HCT116 (cell line): ENCODE measurements around the gene ACTR3C. TPM values are rescaled to one million over a fixed set of nuclear protein-coding genes. Genes with fewer than 3 reads are reported as not detected.

ENCODE experiments used
- ATAC-seq: fragments of 200-7000 bp; cut with Tn5 transposase; 2 replicates; pipeline ENCODE4 v1.9.1; 2020; ENCODE audit warnings: mild to moderate bottlenecking, moderate library complexity
- BruUV-seq: library from RNA; stranded (reverse); fragments of 400-500 nt; replicated peaks from 2 replicates; lab custom pipeline; 2021; lab: Mats Ljungman, UMichigan
- CTCF ChIA-PET: fragments of 300-600 bp; sonication (Branson Sonifier 250); formaldehyde crosslinking; loops from one replicate; lab custom pipeline; 2021; ENCODE audit warnings: antibody characterized with exemption; lab: Charles Lee
- POLR2A ChIA-PET: fragments of 300-600, 350-600 bp; sonication (Branson Sonifier 250); formaldehyde crosslinking; loops from one replicate; lab custom pipeline; 2021; ENCODE audit warnings: antibody characterized with exemption; lab: Charles Lee
- RAD21 ChIA-PET, 2 experiments: fragments of 300-600 bp; sonication (Branson Sonifier 250); formaldehyde crosslinking; loops; one replicate each; lab custom pipeline; 2023; ENCODE audit warnings: low total read pairs in 2 of 2; ENCODE audit not compliant: uncharacterized antibody in 2 of 2, unreplicated experiment in 2 of 2, low non-redundant PET in 1 of 2; lab: Charles Lee
- DNase-seq: peaks from one replicate; pipeline ENCODE4 v3.0.0-alpha.2; 2010; ENCODE audit warnings: low read depth, low spot score
- H2AFZ ChIP-seq: fragments of 200-600 bp; shearing (Covaris generic), sonication (generic); 2 replicates; pipeline ENCODE4 v1.6.1; 2017; ENCODE audit warnings: low read depth, mixed run types, mixed read lengths, antibody characterized with exemption, low read length; ENCODE audit not compliant: poor library complexity, severe bottlenecking
- H3K27ac ChIP-seq: 2 replicates; pipeline ENCODE4 v1.5.1; 2012; ENCODE audit warnings: low read depth, low read length
- H3K27me3 ChIP-seq: fragments of 200-600 bp; sonication (generic); 2 replicates; pipeline ENCODE4 v1.6.1; 2016; ENCODE audit warnings: mixed run types, low read length, mixed read lengths; ENCODE audit not compliant: insufficient read depth
- H3K36me3 ChIP-seq, 2 experiments: fragments of 200-500 bp in 1 of 2; fragments of 200-600 bp in 1 of 2; sonication (Bioruptor generic) in 1 of 2; sonication (generic) in 1 of 2; 2 replicates each; pipeline versions ENCODE4 v1.5.1 to v1.6.1; 2014 to 2016; ENCODE audit warnings: low read length in 2 of 2, inconsistent platforms in 1 of 2, mixed read lengths in 1 of 2, mixed run types in 1 of 2; ENCODE audit not compliant: insufficient read depth in 2 of 2, control insufficient read depth in 1 of 2
- H3K4me1 ChIP-seq, 2 experiments: fragments of 200-600 bp in 1 of 2; sonication (generic) in 1 of 2; 2 replicates each; pipeline versions ENCODE4 v1.5.1 to v1.6.1; 2012 to 2017; ENCODE audit warnings: low read length in 2 of 2, inconsistent platforms in 1 of 2, mild to moderate bottlenecking in 1 of 2, mixed read lengths in 1 of 2, mixed run types in 1 of 2, moderate library complexity in 1 of 2; ENCODE audit not compliant: insufficient read depth in 2 of 2, control insufficient read depth in 1 of 2
- H3K4me2 ChIP-seq: fragments of 200-600 bp; sonication (generic); 2 replicates; pipeline ENCODE4 v1.6.1; 2017; ENCODE audit warnings: mixed run types, low read length, mixed read lengths
- H3K4me3 ChIP-seq, 2 experiments: fragments of 200-600 bp in 1 of 2; sonication (generic) in 1 of 2; replicated peaks in 1 of 2; 2 replicates each; pipeline ENCODE4 v1.5.1; 2011 to 2016; ENCODE audit warnings: low read length in 2 of 2, control low read depth in 1 of 2, low read depth in 1 of 2, mild to moderate bottlenecking in 1 of 2, mixed read lengths in 1 of 2, mixed run types in 1 of 2
- H3K79me2 ChIP-seq: fragments of 200-600 bp; sonication (generic); 2 replicates; pipeline ENCODE4 v1.6.1; 2017; ENCODE audit warnings: mild to moderate bottlenecking, mixed run types, low read length, moderate library complexity, mixed read lengths; ENCODE audit not compliant: insufficient read depth
- H3K9ac ChIP-seq: fragments of 200-600 bp; sonication (generic); 2 replicates; pipeline ENCODE4 v1.6.1; 2016; ENCODE audit warnings: low read length, mixed read lengths
- H3K9me2 ChIP-seq: fragments of 200-600 bp; sonication (generic), shearing (Covaris generic); 2 replicates; pipeline ENCODE4 v1.6.1; 2017; ENCODE audit warnings: mixed run types, mild to moderate bottlenecking, moderate library complexity; ENCODE audit not compliant: insufficient read depth
- H3K9me3 ChIP-seq, 2 experiments: fragments of 200-500 bp in 1 of 2; fragments of 200-600 bp in 1 of 2; sonication (Bioruptor generic) in 1 of 2; sonication (generic) in 1 of 2; 2 replicates each; pipeline ENCODE4 v1.6.1; 2014 to 2017; ENCODE audit warnings: low read length in 2 of 2, mixed read lengths in 2 of 2, inconsistent platforms in 1 of 2, low read depth in 1 of 2, mild to moderate bottlenecking in 1 of 2, mixed run types in 1 of 2, moderate library complexity in 1 of 2; ENCODE audit not compliant: control insufficient read depth in 1 of 2, insufficient read depth in 1 of 2
- H4K20me1 ChIP-seq: fragments of 200-600 bp; sonication (generic), shearing (Covaris generic); 2 replicates; pipeline ENCODE4 v1.6.1; 2017; ENCODE audit warnings: mixed run types, mild to moderate bottlenecking, moderate library complexity; ENCODE audit not compliant: insufficient read depth
- ATF3 ChIP-seq: IDR thresholded peaks from 2 replicates; pipeline ENCODE4 v1.6.1; 2012
- EZH2 ChIP-seq: fragments of 200-600 bp; sonication (generic); IDR thresholded peaks from 2 replicates; pipeline ENCODE4 v1.6.1; 2017; ENCODE audit warnings: antibody characterized with exemption, mixed run types
- EZH2phosphoT487 ChIP-seq: fragments of 200-600 bp; IDR thresholded peaks from 2 replicates; pipeline ENCODE4 v1.6.1; 2018; ENCODE audit warnings: antibody characterized with exemption, borderline replicate concordance
- JUND ChIP-seq: IDR thresholded peaks from 2 replicates; pipeline ENCODE4 v1.6.1; 2012
- POLR2A ChIP-seq: IDR thresholded peaks from 2 replicates; pipeline ENCODE4 v1.7.0; 2011; ENCODE audit warnings: borderline replicate concordance; ENCODE audit not compliant: insufficient read depth, insufficient read length; ENCODE audit errors: extremely low read depth
- POLR2AphosphoS5 ChIP-seq: IDR thresholded peaks from 2 replicates; pipeline ENCODE4 v1.6.1; 2011; ENCODE audit warnings: mild to moderate bottlenecking, low read depth, low read length, moderate library complexity
- SIN3A ChIP-seq: IDR thresholded peaks from 2 replicates; pipeline ENCODE4 v1.6.1; 2012; ENCODE audit warnings: low read depth
- ZFX ChIP-seq: fragments of 450-650 bp; IDR thresholded peaks from 2 replicates; pipeline ENCODE4 v1.6.1; 2017
- ZNF274 ChIP-seq: fragments of 200-500 bp; sonication (Bioruptor generic); IDR thresholded peaks from 2 replicates; pipeline ENCODE4 v1.6.1; 2014; ENCODE audit warnings: mild to moderate bottlenecking, low read depth, low read length, inconsistent platforms
- intact Hi-C: fragments of 100-400 bp; cut with micrococcal nuclease; formaldehyde crosslinking; loops from 2 replicates; pipeline ENCODE4 v1.10.0; 2022
- total RNA-seq: library from RNA; stranded (reverse); gene quantifications from one replicate; pipeline ENCODE4 v1.2.1, GENCODE V29; 2021; ENCODE audit not compliant: unreplicated experiment
- TF ChIP-seq, protein P1 (sequence below), 3 experiments: fragments of 200-600 bp in 1 of 3; sonication (generic) in 1 of 3; IDR thresholded peaks in 2 of 3; conservative IDR thresholded peaks in 1 of 3; 2 replicates each; pipeline ENCODE4 v1.5.1; 2012 to 2017; ENCODE audit warnings: low read depth in 2 of 3, low read length in 2 of 3, antibody characterized with exemption in 1 of 3, borderline replicate concordance in 1 of 3, control low read depth in 1 of 3, mild to moderate bottlenecking in 1 of 3, mixed read lengths in 1 of 3, mixed run types in 1 of 3, moderate library complexity in 1 of 3; ENCODE audit not compliant: insufficient read depth in 1 of 3
- TF ChIP-seq, protein P2 (sequence below): IDR thresholded peaks from 2 replicates; pipeline ENCODE4 v1.6.1; 2011; ENCODE audit warnings: mild to moderate bottlenecking, low read length, moderate library complexity; ENCODE audit not compliant: insufficient replicate concordance; ENCODE audit errors: extremely low read depth
- TF ChIP-seq, protein P3 (sequence below): IDR thresholded peaks from 2 replicates; pipeline ENCODE4 v1.6.1; 2012; ENCODE audit warnings: low read depth

The ACTR3C gene
- total RNA-seq, 1 experiment from 2014 or later: 2.0 TPM

DNA sequence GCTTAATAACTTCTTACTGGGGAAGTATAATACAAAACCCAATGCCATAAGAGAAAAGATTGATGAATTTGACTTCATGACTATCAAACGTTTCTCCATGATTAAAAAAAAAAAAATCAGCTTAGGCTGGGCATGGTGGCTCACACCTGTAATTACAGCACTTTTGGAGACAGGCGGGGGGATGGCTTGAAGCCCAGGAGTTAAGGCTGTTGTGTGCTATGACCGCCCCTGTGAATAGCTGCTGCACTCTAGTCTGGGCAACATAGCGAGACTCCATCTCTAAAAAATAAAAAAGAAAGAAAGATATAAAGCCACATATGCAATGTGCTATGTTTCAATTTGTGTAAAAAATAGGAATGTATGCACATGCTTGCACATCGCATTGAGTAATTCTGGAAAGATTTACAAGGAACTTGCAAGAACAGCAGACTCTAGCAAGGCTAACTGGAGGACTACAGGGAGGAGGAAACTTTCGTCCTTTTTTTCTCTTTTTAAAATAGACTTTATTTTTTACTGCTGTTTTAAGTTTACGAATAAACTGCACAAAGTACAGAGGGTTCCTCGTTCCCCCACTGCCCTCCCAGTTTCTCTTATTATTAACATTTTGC lies 28.3 kb upstream of the ACTR3C start:
- H3K9ac ChIP-seq: no peak overlapping the region
- RAD21 ChIA-PET: no interaction called here
- H3K27me3 ChIP-seq: no peaks in the 10 kb centered on the region
- no peak overlapping the region for H3K4me2 ChIP-seq
- H3K4me1 ChIP-seq: peaks cover 0 to 2% of the 10 kb centered on the region in 2 experiments; a peak in 1 of 4 replicates
- H3K79me2 ChIP-seq: no peaks in the 10 kb centered on the region
- POLR2A ChIA-PET: no interaction called here
- no peak overlapping the region for H2AFZ ChIP-seq
- ATAC-seq (peak; percentile 63), DNase-seq (no peak)
- no peaks in the 10 kb centered on the region for H3K9me2 ChIP-seq
- CTCF ChIA-PET: no interaction called here
- intact Hi-C loops: no loop called here
- no peak overlapping the region for H3K27ac ChIP-seq
- no peaks in the 10 kb centered on the region for H4K20me1 ChIP-seq
- H3K9me3 ChIP-seq: no peaks in the 10 kb centered on the region
- H3K4me3 ChIP-seq: no peak overlapping the region
- BruUV-seq: no TSS peak
- TF ChIP-seq, protein P1, sequence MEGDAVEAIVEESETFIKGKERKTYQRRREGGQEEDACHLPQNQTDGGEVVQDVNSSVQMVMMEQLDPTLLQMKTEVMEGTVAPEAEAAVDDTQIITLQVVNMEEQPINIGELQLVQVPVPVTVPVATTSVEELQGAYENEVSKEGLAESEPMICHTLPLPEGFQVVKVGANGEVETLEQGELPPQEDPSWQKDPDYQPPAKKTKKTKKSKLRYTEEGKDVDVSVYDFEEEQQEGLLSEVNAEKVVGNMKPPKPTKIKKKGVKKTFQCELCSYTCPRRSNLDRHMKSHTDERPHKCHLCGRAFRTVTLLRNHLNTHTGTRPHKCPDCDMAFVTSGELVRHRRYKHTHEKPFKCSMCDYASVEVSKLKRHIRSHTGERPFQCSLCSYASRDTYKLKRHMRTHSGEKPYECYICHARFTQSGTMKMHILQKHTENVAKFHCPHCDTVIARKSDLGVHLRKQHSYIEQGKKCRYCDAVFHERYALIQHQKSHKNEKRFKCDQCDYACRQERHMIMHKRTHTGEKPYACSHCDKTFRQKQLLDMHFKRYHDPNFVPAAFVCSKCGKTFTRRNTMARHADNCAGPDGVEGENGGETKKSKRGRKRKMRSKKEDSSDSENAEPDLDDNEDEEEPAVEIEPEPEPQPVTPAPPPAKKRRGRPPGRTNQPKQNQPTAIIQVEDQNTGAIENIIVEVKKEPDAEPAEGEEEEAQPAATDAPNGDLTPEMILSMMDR (IDR thresholded peaks at IDR 0.05 in 2 of 3, conservative IDR thresholded peaks at IDR 0.05 in 1 of 3; ENCODE audit: borderline replicate concordance in 1 of 3, insufficient read depth in 1 of 3, low read depth in 2 of 3, low read length in 2 of 3): peak in 1 of 3 experiments; percentile 4; a peak in 1 of 6 replicates
- TF ChIP-seq EZH2 (no peak), ZNF274 (no peak)
- TF ChIP-seq, all 23 proteins: peak for 1
- no peaks in the 10 kb centered on the region for H3K36me3 ChIP-seq

DNA sequence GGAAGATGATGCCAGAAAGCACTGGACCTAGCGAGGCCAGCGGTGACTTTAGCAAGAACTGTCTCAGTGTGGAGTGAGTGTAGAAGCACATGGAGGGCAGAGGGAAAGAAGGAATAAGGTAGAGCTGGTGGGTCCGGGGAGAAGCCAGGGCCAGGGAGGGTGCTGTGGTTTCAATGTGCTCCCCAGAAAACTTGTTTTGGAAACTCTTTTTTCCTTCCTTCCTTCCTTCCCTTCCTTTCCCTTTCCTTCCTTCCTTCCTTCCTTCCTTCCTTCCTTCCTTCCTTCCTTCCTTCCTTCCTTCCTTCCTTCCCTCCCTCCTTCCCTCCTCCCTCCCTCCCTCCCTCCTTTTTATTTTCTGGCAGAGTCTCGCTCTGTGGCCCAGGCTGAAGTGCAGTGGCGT lies 23.6 kb upstream of the ACTR3C start:
- Histone ChIP-seq H3K79me2 (no peaks in the 10 kb centered on the region), H3K27me3 (no peaks in the 10 kb centered on the region), H3K9ac (no peak overlapping the region), H3K27ac (no peak overlapping the region), H3K4me3 (no peak overlapping the region), H3K9me2 (no peaks in the 10 kb centered on the region), H3K9me3 (no peaks in the 10 kb centered on the region), H2AFZ (no peak overlapping the region), H3K36me3 (no peaks in the 10 kb centered on the region), H3K4me2 (no peak overlapping the region), H4K20me1 (no peaks in the 10 kb centered on the region), H3K4me1 (no peaks in the 10 kb centered on the region)
- POLR2A ChIA-PET: no interaction called here
- DNase-seq (no peak), ATAC-seq (no peak)
- intact Hi-C loops: no loop called here
- no TSS peak for BruUV-seq
- RAD21 ChIA-PET: no interaction called here
- CTCF ChIA-PET: no interaction called here
- TF ChIP-seq, protein P2, sequence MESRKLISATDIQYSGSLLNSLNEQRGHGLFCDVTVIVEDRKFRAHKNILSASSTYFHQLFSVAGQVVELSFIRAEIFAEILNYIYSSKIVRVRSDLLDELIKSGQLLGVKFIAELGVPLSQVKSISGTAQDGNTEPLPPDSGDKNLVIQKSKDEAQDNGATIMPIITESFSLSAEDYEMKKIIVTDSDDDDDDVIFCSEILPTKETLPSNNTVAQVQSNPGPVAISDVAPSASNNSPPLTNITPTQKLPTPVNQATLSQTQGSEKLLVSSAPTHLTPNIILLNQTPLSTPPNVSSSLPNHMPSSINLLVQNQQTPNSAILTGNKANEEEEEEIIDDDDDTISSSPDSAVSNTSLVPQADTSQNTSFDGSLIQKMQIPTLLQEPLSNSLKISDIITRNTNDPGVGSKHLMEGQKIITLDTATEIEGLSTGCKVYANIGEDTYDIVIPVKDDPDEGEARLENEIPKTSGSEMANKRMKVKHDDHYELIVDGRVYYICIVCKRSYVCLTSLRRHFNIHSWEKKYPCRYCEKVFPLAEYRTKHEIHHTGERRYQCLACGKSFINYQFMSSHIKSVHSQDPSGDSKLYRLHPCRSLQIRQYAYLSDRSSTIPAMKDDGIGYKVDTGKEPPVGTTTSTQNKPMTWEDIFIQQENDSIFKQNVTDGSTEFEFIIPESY: no peak
- TF ChIP-seq, protein P3, sequence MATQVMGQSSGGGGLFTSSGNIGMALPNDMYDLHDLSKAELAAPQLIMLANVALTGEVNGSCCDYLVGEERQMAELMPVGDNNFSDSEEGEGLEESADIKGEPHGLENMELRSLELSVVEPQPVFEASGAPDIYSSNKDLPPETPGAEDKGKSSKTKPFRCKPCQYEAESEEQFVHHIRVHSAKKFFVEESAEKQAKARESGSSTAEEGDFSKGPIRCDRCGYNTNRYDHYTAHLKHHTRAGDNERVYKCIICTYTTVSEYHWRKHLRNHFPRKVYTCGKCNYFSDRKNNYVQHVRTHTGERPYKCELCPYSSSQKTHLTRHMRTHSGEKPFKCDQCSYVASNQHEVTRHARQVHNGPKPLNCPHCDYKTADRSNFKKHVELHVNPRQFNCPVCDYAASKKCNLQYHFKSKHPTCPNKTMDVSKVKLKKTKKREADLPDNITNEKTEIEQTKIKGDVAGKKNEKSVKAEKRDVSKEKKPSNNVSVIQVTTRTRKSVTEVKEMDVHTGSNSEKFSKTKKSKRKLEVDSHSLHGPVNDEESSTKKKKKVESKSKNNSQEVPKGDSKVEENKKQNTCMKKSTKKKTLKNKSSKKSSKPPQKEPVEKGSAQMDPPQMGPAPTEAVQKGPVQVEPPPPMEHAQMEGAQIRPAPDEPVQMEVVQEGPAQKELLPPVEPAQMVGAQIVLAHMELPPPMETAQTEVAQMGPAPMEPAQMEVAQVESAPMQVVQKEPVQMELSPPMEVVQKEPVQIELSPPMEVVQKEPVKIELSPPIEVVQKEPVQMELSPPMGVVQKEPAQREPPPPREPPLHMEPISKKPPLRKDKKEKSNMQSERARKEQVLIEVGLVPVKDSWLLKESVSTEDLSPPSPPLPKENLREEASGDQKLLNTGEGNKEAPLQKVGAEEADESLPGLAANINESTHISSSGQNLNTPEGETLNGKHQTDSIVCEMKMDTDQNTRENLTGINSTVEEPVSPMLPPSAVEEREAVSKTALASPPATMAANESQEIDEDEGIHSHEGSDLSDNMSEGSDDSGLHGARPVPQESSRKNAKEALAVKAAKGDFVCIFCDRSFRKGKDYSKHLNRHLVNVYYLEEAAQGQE: no peak
- TF ChIP-seq JUND (no peak), POLR2AphosphoS5 (no peak), ZFX (no peak), EZH2phosphoT487 (no peak), SIN3A (no peak), POLR2A (no peak), ATF3 (no peak)
